Esophagus muscularis mucosa (tissue), 4 donors: Measurements from ENCODE around the gene ZNF311. TPM values are rescaled to one million over a fixed set of nuclear protein-coding genes. Genes with fewer than 3 reads are reported as not detected.
A peak's percentile ranks its signal among the peaks of the same experiment; 100 is the strongest.
"Not testable (repeated sequence)": the region's sequence is repeated elsewhere in the genome, so short reads cannot be mapped to it uniquely, and the experiment has no call there.

Source experiments
- DNase-seq: peaks from one replicate; pipeline ENCODE4 v3.0.0-alpha.2; 2017; ENCODE audit errors: extremely low spot score
- H3K27ac ChIP-seq, 4 donors: fragments of 200-600 bp; sonication (generic); replicated peaks in 1 of 4; 1 replicate in 3 of 4; 2 replicates in 1 of 4; pipeline ENCODE4 v1.5.1; 2016 to 2019; ENCODE audit warnings: mild to moderate bottlenecking in 1 of 4
- H3K27me3 ChIP-seq, 4 donors: fragments of 200-600 bp; sonication (generic); one replicate each; pipeline versions ENCODE4 v1.5.1 to v1.6.0; 2016 to 2019
- H3K36me3 ChIP-seq, 4 donors: fragments of 200-600 bp; sonication (generic); one replicate each; pipeline ENCODE4 v1.5.1; 2016 to 2019
- H3K4me1 ChIP-seq, 4 donors: fragments of 200-600 bp; sonication (generic); one replicate each; pipeline ENCODE4 v1.5.1; 2016 to 2019
- H3K4me3 ChIP-seq, 4 donors: fragments of 200-600 bp; sonication (generic); 1 replicate in 2 of 4; 2 replicates in 2 of 4; pipeline ENCODE4 v1.5.1; 2016 to 2019; ENCODE audit warnings: mild to moderate bottlenecking in 4 of 4, moderate library complexity in 1 of 4
- H3K9me3 ChIP-seq, 4 donors: fragments of 200-600 bp; sonication (generic); 1 replicate in 3 of 4; 2 replicates in 1 of 4; pipeline ENCODE4 v1.5.1; 2016 to 2019
- EP300 ChIP-seq: sonication (generic); formaldehyde crosslinking; IDR thresholded peaks from one replicate; pipeline ENCODE4 v1.6.1; 2017; ENCODE audit warnings: antibody characterized with exemption
- POLR2A ChIP-seq: fragments of 450-650 bp; IDR thresholded peaks from one replicate; pipeline ENCODE4 v1.6.1; 2017; ENCODE audit warnings: antibody characterized with exemption, moderate library complexity, mild to moderate bottlenecking, low read depth
- POLR2AphosphoS5 ChIP-seq, 2 donors: sonication (generic); formaldehyde crosslinking; IDR thresholded peaks; one replicate each; pipeline ENCODE4 v1.6.1; 2017; ENCODE audit warnings: antibody characterized with exemption in 2 of 2
- WGBS: methylation state at CpG from one replicate; pipeline ENCODE4 v1.1.5; 2018; 5-methylcytosine and 5-hydroxymethylcytosine counted together
- intact Hi-C: fragments of 100-400 bp; cut with DNase I; formaldehyde crosslinking; loops from one replicate; pipeline ENCODE4 v1.15.1; 2023
- total RNA-seq, 4 donors: library from RNA; depleted of rRNA; stranded (reverse); fragments of >200 nt; gene quantifications; one replicate each; pipeline versions ENCODE4 v1.1.0 to v1.2.1, GENCODE V29; 2016
- TF ChIP-seq, protein P1 (sequence below), 3 experiments: fragments of 200-600 bp in 2 of 3; fragments of 450-650 bp in 1 of 3; sonication (generic) in 2 of 3; IDR thresholded peaks; one replicate each; pipeline ENCODE4 v1.5.1; 2017 to 2019; ENCODE audit warnings: antibody characterized with exemption in 3 of 3, mild to moderate bottlenecking in 2 of 3, moderate library complexity in 1 of 3

The ZNF311 gene
- total RNA-seq, 4 donors from 2014 or later = 0.17 to 1.7 (median 0.53) TPM

DNA sequence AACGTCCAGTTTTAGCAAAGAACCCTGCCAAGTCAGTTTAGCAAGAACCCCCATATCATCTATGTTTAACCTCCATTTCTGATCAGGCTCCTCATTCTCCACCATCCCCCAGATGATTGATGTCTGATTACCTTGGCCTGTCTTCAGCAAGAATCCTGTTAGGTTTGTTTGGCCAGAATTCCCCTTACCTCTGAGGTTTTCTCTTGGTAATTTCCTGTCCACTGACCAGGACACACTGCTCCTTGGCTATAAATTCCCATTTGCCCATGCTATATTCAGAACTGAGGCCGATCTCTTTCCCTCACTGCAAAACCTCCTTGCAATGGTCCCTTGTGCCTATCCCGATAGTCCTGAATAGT lies 27.0 kb downstream of the ZNF311 start:
- TF ChIP-seq POLR2A = no peak
- TF ChIP-seq POLR2AphosphoS5 (IDR thresholded peaks at IDR 0.05) = no peak
- TF ChIP-seq, protein P1, sequence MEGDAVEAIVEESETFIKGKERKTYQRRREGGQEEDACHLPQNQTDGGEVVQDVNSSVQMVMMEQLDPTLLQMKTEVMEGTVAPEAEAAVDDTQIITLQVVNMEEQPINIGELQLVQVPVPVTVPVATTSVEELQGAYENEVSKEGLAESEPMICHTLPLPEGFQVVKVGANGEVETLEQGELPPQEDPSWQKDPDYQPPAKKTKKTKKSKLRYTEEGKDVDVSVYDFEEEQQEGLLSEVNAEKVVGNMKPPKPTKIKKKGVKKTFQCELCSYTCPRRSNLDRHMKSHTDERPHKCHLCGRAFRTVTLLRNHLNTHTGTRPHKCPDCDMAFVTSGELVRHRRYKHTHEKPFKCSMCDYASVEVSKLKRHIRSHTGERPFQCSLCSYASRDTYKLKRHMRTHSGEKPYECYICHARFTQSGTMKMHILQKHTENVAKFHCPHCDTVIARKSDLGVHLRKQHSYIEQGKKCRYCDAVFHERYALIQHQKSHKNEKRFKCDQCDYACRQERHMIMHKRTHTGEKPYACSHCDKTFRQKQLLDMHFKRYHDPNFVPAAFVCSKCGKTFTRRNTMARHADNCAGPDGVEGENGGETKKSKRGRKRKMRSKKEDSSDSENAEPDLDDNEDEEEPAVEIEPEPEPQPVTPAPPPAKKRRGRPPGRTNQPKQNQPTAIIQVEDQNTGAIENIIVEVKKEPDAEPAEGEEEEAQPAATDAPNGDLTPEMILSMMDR (IDR thresholded peaks at IDR 0.05) = no peak
- no peak for TF ChIP-seq EP300
- H3K9me3 ChIP-seq = no peaks in the 10 kb centered on the region
- H3K4me1 ChIP-seq = peaks cover 3 to 24% (median 20%) of the 10 kb centered on the region in 4 donors
- H3K36me3 ChIP-seq = no peaks in the 10 kb centered on the region
- WGBS = 92% methylated on average over 3 of the region's 3 CpGs
- intact Hi-C loops = no loop called here
- H3K27ac ChIP-seq = no peak overlapping the region
- DNase-seq = no peak
- peaks cover 0 to 40% (median 6%) of the 10 kb centered on the region in 4 donors for H3K27me3 ChIP-seq
- H3K4me3 ChIP-seq = no peak overlapping the region

DNA sequence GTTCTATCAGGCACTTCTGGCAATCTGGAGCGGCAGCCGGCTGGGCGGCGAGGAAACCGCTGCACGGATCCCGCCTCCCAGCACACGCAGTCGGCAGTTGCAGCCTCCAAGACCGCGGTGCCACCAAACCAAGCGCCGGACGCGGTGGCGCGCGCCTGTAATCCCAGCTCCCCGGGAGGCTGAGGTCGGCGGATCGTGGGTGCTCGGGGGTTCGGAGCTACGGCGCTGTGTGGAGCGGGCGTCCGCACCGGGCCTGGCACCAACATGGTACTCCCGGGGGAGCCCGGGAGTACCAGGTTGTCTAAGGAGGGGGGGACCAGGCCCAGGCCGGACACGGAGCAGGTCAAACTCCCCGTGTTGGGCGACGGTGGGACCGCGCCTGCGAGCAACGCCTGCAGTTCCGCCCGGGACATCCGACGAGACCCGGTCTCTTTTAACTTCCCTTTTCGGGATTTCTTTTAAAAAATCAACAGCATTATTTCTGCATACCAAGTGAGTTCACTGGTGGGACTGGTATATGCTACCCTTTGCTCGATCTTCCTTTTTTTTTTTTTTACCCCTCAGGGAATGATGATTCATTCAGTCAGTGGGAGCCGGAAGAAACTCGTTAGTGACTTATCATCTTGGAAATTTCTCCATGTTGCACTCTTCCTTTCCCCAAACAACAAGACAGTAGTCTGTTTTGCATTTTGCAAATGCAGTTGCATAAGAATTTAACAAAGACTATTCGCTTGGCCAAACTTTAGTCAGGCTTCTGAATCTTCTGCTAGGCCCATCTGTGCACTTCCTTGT lies 27.6 kb downstream of the ZNF311 start:
- Histone ChIP-seq H3K9me3 (no peaks in the 10 kb centered on the region), H3K27me3 (peaks cover 0 to 42% (median 6%) of the 10 kb centered on the region in 4 donors), H3K27ac (no peak overlapping the region), H3K4me1 (peaks cover 0 to 19% (median 14%) of the 10 kb centered on the region in 4 donors), H3K36me3 (no peaks in the 10 kb centered on the region), H3K4me3 (peak overlapping the region in 3 of 4 donors; percentile 37 to 42 (median 40))
- no peak for DNase-seq
- WGBS = 45% methylated on average over 21 of the region's 51 CpGs
- intact Hi-C loops = no loop called here
- TF ChIP-seq POLR2AphosphoS5 (IDR thresholded peaks at IDR 0.05) = no peak
- TF ChIP-seq EP300 = no peak
- TF ChIP-seq, protein P1 (IDR thresholded peaks at IDR 0.05) = no peak
- no peak for TF ChIP-seq POLR2A

DNA sequence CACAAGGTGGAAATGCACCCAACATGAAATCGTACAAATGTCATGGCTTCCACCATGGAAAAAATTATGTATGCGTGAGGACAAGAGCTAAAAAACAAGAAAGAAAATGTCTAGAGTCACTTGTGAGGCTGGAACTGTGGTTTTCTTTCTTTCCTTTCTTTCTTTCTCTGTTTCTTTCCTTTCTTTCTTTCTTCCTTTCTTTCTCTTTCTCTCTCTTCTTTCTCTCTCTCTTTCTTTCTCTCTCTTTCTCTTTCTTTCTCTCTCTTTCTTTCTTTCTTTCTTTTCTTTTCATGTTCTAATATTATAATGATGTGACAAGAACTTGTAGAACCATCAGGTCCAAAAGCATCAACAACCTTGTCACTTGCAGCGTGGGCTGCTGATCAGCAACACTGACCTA lies 28.4 kb downstream of the ZNF311 start:
- intact Hi-C loops = no loop called here
- Histone ChIP-seq H3K9me3 (no peaks in the 10 kb centered on the region), H3K4me3 (no peak overlapping the region), H3K36me3 (no peaks in the 10 kb centered on the region), H3K27ac (no peak overlapping the region), H3K4me1 (peaks cover 0 to 16% (median 14%) of the 10 kb centered on the region in 4 donors), H3K27me3 (peaks cover 0 to 42% (median 6%) of the 10 kb centered on the region in 4 donors)
- no peak for DNase-seq
- TF ChIP-seq EP300 = no peak
- no peak for TF ChIP-seq POLR2AphosphoS5 (IDR thresholded peaks at IDR 0.05)
- TF ChIP-seq, protein P1 (IDR thresholded peaks at IDR 0.05) = no peak
- TF ChIP-seq POLR2A = no peak
- 89% methylated on average over 3 of the region's 3 CpGs for WGBS

DNA sequence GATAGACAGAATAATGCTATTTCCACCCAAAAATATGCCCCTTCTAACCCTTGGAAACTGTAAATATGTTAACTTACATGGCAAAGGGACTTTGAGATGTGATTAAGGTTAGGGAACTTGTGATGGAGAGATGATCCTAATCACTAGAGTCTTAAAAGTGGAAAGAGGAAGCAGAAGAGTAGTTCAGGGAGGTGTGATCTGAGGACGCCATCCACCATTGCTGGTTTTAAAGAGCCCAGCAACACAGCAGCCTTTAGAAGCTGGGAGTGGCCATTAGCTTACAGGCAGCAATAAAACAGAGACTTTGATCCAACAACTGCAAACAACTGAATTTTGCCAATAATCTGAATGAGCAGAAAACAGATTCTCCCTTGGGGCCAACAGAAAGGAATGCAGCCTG lies 30.6 kb downstream of the ZNF311 start:
- Histone ChIP-seq H3K27ac (no peak overlapping the region), H3K9me3 (no peaks in the 10 kb centered on the region), H3K36me3 (no peaks in the 10 kb centered on the region), H3K27me3 (peaks cover 0 to 42% (median 6%) of the 10 kb centered on the region in 4 donors), H3K4me1 (peaks cover 0 to 6% (median 2%) of the 10 kb centered on the region in 4 donors), H3K4me3 (no peak overlapping the region)
- DNase-seq = no peak
- TF ChIP-seq, protein P1 (IDR thresholded peaks at IDR 0.05) = no peak
- TF ChIP-seq POLR2AphosphoS5 (IDR thresholded peaks at IDR 0.05) = no peak
- TF ChIP-seq POLR2A = no peak
- TF ChIP-seq EP300 = no peak
- WGBS = 61% methylated on average over 1 of the region's 1 CpG
- intact Hi-C loops = no loop called here

DNA sequence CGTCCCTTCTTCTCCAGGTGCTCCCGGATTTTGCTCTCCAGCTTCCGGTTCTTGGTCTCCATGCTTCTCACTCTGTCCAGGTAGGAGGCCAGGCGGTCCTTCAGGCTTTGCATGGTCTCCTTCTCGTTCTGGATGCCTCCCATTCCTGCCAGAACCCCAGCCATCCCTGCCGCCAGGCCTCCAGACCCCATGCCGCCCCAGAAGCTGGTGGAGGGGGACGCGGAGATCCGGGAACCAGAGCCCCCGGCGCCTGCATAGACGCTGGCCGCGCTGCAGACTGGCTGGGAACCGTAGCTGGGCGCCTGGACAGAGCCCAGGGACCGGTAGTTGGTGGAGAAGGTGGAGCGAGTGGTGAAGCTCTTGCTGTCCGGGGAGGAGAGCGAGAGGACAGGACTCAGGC lies 35.1 kb downstream of the ZNF311 start:
- WGBS = 90% methylated on average over 10 of the region's 21 CpGs
- H3K36me3 ChIP-seq, intact Hi-C loops, H3K9me3 ChIP-seq, H3K27ac ChIP-seq, H3K4me3 ChIP-seq, H3K4me1 ChIP-seq, DNase-seq: not testable (repeated sequence)
- H3K27me3 ChIP-seq = peaks cover 0 to 14% (median 0%) of the 10 kb centered on the region in 4 donors
